GM21786 (cell line): ENCODE measurements around the gene ADGRB3.
"Not testable (repeated sequence)": the region's sequence is repeated elsewhere in the genome, so short reads cannot be mapped to it uniquely, and the experiment has no call there.

Experiments
- ATAC-seq: cut with Tn5 transposase; IDR thresholded peaks from one replicate; pipeline ENCODE4 v1.9.1; 2021; ENCODE audit not compliant: unreplicated experiment

Gene ADGRB3

DNA sequence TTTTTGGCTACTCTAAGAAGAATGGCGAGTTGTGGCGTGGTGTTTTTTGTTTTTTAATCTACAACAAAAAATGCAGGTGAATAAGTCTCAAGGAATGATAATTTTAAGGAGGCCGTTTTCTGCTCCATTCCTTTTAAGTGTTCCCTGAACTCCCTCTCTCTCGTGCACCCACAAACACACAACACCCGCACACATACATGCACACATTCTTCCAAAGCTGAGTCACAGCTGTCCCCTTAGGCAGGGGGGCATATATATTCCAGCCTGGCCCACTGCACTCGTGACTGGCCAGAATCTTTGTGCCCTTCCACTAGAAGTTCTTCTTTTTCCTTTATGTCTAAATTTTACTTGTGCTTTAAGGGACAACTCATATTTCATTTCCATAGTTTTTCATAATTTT is 756.0 kb downstream of the ADGRB3 start:
- no peak for ATAC-seq

DNA sequence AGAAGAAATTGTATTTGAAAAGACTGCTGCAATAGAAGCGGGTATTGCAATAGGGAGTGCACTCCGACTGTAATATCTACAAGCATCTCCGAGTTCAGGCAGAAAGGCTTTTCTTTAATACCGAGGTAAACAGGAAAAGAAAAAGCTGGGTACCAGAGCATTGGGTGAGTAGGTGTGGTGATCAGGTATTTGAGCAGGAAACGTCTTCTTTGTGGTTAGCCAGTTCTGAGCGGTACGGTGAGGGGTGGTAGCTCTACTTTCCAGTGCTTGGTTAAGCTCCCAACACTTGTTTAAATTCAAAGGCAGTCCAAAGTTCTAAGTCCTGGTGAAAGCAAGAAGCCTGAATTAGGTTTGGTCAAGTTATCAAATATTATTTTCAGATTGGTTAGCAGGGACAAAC is 757.7 kb downstream of the ADGRB3 start:
- ATAC-seq, result no peak

DNA sequence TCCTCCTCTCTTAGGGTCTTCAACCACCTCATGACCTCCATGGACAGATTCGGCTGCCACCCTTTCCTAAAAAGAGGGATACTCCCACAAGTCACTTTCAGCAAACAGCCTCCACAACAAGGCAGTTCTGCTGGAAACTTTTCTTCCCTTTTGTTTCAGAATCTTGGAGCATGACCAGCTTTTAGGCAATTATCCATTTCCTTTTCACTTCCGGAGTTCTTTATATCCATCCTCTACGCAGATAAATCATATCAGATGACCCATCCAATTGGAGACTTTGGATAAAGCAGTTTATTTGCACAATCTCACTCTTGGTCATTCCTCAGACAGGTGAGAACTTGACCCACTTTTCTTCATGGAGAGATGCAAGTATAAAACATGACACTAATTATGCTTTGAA is 763.2 kb downstream of the ADGRB3 start:
- ATAC-seq, result no peak

DNA sequence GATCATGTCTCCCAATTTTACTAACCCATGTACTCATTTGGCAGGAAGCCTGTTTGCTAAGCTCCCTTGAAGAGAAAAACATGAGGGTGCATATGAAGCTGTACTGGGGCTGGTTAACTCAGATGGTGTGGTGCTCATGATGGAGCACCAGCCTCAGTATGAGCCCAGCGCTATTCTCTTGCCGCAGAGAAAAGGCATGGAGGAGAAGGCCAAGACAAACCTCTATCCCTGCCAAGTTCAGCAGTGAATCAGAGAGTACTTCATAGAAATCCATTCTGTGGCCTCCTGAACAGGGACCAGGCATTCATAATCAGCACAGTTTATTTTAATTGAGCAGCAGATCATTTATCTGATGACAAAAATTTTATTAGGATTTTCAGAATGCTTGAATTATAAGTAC is 763.6 kb downstream of the ADGRB3 start:
- no peak for ATAC-seq

DNA sequence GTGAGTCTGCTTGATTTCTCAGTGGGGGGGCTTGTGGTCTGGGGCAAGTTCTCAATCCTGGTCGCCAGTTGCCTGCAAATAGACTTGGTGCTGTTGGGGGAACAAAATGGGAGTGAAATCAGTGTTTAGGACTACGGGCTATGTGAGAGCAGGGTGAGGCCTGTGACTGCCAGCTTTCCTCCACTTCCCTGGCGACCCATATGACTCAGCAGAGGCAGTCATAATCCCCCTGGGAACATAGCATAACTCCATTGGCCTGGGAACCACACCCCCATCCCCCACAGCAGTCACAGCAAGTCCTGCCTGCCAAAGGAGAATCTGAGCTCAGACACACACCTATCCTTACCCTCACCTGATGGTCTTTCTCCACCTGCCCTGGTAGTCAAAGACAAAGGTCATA is 773.8 kb downstream of the ADGRB3 start:
- ATAC-seq, result no peak

DNA sequence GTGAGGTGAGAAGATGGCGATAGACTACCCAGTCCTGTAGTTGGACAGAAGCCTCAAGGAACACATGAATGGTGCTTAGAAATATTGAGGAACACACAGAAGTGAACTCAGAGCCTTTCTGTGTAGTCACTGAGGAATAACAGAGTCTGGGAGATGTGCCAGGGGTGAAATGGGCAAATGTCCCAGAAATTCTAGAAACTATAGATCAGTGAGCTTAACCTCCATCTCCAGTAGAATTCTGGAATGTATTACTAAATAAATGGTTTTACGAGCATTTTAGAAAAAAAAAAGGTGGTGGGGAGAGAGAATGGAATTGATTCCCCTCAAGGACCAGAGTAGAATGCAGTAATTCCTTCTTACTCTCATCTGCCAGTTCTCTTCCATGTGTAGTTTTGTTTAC is 781.7 kb downstream of the ADGRB3 start:
- no peak for ATAC-seq

DNA sequence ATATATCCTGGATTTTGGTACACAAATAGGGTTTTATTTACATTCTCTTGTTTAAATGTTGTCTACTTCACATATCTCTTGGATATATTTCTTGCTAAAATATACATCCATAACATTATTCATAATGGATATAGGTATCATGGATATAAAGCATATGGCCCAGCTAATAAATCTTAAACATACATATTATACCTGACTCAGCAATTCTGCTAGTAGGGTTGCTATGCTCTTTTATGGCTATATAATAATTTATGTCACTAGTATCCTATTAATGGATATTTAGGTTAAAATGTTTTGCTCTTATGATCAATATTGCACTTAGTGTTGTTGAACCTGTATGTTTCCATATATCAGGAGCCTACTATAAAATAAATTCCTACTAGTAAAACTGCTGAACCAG is 786.2 kb downstream of the ADGRB3 start:
- ATAC-seq, result no peak

DNA sequence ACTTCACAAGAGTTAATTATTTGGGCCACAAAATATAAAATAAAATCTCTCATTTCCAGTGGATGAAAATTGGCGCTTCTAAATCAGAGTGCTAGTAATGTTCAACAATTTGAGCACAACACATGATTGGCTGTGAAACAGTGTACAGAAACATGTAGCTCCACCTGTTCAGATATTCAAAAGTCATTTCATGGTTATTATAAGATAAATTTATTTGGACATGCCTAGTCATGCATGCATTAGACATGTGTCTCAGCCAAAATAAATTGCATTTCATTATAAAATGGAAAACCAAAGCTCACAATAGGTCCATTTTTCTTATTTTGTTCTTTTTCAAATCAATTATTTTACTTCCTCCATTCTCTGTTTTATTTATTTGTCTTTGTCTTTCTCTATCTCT is 786.9 kb downstream of the ADGRB3 start:
- no peak for ATAC-seq

DNA sequence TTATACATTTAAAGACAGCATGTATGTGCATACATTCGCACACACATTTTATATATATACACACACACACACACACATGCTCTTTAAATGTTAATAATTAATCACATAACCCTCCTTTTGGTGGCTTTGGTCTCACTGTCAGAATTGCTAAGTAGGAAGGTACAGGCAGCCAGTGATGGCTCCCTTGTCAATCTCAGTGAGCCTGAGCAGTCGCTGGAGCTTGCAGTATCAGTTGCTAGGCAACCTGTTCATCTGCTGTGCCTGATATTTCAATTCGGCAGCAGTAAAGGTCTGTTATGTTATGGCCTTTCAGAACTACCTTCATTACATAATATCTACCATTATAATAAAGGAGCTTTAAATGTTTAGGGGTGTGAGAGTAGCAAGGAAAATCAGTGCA is 787.4 kb downstream of the ADGRB3 start:
- ATAC-seq, result no peak

DNA sequence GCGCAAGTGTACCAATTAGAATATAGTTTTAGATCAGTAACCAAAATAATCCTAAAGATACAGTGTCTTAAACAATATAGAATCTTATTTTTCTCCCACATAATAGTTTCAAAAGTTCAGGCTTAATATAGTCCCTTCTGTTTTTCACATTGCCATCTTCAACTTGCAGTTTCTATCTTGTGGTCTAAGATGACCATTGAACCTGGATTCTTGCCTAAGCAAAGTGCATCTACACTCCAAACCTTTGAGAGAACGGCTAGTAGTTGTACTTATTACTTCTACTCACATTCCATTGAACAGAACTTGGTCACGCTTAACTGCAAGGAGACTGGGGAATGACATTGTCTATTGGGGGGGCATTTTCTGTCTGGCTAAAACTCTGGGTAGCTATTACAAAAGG is 788.7 kb downstream of the ADGRB3 start:
- ATAC-seq, result no peak

DNA sequence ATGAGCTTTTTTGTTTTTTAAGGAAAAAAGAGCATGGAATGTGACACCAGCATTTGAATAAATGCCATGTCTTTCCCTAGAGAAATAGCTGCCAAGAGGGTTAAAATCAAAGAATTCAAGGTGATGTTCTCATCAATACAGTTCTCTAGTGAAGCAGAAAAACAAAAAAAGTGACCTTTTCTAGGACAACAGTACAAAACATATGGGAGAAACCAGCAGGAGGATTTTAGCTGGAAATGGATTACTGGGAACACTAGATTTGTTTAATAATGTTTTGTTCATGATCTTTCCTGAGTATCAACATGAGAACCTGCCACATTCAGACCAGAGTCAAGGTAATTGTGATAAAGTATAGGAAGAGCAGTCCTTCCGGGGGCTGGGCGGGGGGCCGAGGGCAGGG is 789.5 kb downstream of the ADGRB3 start:
- ATAC-seq, result no peak

DNA sequence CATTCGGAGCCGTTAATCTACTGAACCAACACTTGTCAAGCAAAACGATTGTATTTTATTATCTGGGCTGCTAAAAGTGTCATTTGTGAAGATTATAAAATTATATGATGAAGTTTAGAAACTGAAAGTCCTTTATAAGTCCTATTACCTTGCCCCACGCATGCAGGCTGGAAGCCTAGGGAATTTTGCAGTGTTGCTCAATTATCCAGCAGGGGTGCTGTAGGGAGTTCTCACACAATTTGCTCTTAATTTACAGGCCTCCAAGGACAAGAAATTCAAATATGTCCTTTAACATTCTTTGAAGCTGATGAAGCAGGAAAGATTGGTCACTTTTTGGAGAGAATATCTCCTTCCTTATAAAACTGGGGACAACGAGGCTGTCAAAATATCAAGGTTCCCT is 792.8 kb downstream of the ADGRB3 start:
- ATAC-seq, result no peak

DNA sequence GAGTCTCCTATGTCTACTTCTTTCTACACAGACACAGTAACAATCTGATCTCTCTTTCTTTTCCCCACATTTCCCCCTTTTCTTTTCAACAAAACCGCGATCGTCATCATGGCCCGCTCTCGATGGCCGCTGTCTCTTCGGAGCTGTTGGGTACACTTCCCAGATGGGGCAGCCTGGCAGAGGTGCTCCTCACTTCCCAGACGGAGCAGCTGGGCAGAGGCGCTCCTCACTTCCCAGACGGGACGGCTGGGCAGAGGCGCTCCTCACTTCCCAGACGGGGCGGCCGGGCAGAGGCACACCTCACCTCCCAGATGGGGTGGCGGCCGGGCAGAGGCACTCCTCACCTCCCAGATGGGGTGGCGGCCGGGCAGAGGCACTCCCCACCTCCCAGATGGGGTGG is 797.1 kb downstream of the ADGRB3 start:
- not testable (repeated sequence) for ATAC-seq

DNA sequence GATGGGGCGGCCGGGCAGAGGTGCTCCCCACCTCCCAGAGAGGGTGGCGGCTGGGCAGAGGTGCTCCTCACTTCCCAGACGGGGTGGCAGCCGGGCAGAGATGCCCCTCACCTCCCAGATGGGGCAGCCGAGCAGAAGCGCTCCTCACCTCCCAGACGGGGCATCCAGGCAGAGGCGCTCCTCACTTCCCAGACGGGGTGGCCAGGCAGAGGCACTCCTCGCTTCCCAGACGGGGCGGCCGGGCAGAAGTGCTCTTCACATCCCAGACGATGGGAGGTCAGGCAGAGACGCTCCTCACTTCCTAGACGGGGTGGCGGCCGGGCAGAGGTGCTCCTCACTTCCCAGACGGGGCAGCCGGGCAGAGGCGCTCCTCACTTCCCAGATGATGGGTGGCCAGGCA is 798.0 kb downstream of the ADGRB3 start:
- not testable (repeated sequence) for ATAC-seq

DNA sequence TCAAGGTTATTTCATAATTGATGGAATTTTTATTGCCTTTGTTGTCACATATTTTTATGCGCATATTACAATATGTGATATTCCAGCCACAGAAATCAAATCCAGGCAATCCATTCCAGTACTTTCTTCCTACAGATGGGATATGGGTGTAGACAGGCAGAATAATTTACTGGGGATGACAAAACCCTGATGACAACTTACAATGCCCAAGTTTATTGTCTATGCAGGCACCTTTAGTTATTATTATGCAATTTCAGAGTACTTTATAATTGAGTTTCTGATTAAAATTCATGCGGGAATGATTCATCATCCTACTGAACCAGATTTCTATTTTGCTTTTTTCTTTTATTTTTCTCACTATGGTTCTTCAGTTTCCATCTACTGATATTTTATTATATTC is 803.0 kb downstream of the ADGRB3 start:
- no peak for ATAC-seq
